ENCODE results near the gene SMYD3.

SMYD3 gene

GRCh38 chr1:246122071-246122470 lies 385.0 kb downstream of the SMYD3 start:
- in situ Hi-C loops (cut with MboI; ENCODE audit: low sequenced_read_pairs): no loop called here

GRCh38 chr1:246121533-246121932 lies 385.5 kb downstream of the SMYD3 start:
- in situ Hi-C loops (cut with MboI; ENCODE audit: low sequenced_read_pairs): no loop called here

DNA sequence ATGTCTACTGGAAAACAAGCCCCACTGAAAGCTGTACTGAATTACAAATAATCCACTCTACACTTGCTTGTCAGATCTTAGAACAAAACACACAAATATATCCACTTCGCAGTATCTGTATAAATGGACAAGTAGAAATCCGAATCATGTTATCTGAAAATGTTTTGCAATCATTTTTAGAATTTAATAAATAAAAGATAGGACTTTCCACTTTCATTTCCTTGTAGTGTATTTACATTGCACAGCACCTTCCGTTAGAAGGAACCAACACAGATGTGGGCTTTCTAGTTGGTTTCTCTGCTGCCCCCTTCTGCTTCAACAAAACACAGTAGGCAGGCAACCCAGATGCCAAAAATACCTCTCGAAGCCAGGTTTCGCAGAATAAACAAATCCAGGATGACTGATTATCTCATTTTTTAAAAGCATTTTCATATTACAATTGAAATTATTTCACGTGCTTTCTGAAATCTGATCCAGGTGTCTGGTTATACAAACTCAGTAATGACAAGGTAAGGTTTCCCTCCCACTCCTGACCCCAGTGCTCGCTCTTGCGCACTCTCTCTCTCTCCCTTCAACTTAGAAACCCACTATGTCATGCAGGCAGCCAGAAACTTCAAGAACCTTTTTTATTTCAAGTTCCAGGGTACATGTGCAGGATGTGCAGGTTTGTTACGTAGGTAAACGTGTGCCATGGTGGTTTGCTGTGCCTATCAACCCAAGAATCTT lies 389.9 kb downstream of the SMYD3 start:
- in situ Hi-C loops (cut with MboI; ENCODE audit: low sequenced_read_pairs): no loop called here

DNA sequence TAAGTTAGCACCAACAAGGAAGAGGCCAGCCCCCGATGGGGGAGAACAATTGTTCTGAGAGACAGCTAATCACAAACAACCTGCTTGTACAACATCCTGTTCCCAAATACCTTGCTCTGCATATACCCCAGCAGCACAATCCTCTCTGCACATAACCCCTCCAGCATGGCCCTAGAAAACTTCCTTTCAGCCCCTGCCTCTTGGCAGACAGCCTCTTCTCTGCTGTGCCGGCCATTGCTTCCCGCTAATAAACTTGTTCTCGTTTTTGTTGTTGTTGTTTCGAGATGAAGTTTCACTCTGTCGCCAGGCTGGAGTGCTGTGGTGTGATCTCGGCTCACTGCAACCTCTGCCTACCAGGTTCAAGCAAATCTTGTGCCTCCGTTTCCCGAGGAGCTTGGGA lies 392.7 kb downstream of the SMYD3 start:
- in situ Hi-C loops (cut with MboI; ENCODE audit: low sequenced_read_pairs): no loop called here

- in situ Hi-C loops (cut with MboI; ENCODE audit: low sequenced_read_pairs): no loop called here
Observed at GRCh38 chr1:246113555-246114095, 393.5 kb downstream of the SMYD3 start.

- in situ Hi-C loops (cut with MboI; ENCODE audit: low sequenced_read_pairs): no loop called here
Observed at GRCh38 chr1:246111570-246111969, 395.5 kb downstream of the SMYD3 start.

DNA sequence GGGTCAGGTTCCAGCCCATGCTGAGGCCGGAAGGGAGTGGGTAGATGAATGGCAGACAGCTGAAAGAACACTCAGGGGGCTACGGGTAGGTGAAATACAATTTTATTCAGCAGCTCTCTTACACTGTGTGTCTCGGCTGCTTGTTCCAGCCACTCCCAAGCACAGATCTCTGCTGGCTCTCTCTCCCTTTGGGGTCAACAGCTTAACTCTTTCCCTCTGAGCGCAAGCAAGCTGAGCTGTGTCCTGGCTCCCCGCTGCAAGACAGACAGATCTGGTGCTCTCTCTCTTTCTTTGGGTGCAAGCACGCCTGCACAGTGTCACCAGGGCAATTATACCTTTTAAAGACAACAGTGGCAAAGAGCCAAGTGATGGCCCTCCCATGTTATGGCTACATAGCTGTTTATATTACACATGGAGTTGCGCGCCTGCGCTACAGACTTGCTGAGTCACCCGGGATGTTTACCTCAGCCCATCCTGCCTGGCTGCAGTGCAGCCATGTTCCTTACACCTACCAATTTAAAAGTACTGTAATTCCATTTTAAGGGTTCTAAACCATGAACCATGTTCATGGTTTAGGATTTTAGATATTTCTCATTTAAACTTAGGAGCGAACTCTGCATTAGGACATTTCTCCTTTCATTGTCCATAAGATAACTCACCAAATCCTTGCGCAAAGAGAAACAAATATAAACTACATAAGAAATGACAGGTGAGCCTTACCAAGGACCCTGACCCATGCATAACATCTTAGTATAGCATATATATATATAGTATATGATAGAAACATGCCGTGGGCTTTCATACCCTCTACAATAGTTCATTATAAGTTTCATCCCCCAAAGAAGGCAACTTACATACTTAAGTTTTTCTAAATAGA lies 396.5 kb downstream of the SMYD3 start:
- in situ Hi-C loops (cut with MboI; ENCODE audit: low sequenced_read_pairs): no loop called here

- in situ Hi-C loops (cut with MboI; ENCODE audit: low sequenced_read_pairs): no loop called here
Observed at GRCh38 chr1:246108278-246108925, 398.7 kb downstream of the SMYD3 start.

DNA sequence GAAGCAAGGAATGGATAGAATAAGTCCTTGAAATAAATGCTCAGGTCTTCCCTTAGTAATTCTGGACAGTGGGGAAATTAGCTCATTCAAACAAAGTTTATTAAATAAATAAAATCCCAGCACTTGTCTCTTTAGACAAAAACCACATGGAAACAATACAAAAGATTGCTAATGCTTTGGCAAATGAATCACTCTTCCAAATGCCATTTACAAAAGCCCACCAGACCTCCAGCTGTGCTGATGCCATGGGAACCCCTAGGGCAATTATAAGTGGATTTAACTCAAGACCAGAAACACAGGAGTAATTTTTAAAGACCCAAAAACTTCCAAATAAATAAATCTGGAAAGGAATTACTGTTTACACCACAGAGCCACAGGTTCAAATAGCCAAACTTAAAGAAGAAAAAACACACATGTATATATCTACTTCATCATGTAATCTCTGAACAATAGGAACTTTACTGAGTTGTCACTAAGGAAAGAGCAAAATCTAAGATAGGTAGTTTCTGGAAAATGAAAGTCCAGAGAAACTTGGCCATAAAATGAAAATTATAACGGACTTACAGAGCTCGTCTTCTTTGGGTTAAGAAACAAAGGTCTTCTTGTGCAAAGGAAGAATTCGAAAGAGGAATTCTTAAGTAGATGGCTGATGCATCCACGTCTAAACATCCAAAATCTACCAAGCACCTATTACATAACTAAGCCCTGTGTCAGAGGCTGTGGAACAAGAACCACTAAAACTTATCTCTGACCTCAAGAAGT lies 399.4 kb downstream of the SMYD3 start:
- in situ Hi-C loops (cut with MboI; ENCODE audit: low sequenced_read_pairs): no loop called here

GRCh38 chr1:246106342-246106763 lies 400.7 kb downstream of the SMYD3 start:
- in situ Hi-C loops (cut with MboI; ENCODE audit: low sequenced_read_pairs): no loop called here

DNA sequence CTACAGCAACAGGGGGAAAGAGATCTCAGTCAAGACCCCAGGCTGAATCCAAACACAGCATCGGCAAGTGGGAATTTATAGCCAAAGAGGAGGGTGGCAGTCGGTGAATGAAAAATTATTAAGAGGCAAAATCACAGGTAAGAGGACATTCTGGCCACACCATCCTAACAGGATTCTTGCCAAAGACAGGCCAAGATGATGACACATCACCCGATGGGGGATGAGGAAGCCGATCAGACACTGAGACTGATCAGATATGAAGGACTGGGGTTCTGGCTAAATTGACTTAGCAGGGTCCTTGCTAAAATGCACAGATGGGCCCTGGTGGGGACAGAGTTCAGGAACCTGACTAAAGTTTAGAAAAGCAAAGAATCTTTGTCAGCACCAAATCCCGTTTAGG lies 402.2 kb downstream of the SMYD3 start:
- in situ Hi-C loops (cut with MboI; ENCODE audit: low sequenced_read_pairs): no loop called here

DNA sequence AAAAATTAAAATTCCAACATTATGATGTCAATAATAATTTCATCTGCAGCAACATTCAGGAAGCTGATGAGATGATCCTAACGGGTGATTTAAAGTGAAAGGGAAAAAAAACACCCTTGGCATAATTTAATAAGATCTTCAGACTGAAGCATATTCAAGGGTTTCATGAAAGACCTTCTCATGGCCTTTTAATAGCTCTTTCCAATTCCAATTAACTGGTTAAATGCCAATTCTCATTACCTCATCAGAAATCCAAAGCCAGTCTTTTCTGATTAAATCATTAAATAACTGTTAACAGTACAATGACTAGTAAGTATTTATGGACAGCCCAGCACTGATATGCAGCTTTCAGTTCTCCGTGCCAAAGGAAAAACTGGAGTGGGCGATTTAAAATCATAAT lies 407.5 kb downstream of the SMYD3 start:
- in situ Hi-C loops (cut with MboI; ENCODE audit: low sequenced_read_pairs): no loop called here

DNA sequence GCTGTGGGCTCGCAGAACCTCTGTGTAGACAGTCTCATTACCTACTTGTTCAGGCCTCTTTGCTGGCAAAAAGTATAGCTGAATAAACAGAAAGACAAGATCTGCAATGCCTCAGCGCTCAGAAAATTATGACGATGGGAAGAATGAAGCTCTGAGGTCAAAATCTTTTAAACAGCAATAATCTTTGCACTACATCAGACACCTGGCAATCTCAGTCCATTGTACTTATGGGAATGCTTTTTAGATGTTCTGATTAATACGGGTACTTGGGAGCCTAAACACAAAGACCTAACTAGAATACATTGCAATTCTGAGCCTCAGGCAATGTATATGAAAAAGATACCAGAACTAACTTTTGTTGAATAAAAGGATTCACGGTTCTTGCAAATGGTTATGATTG lies 410.7 kb downstream of the SMYD3 start:
- in situ Hi-C loops (cut with MboI; ENCODE audit: low sequenced_read_pairs): no loop called here

GRCh38 chr1:246095443-246095842 lies 411.6 kb downstream of the SMYD3 start:
- in situ Hi-C loops (cut with MboI; ENCODE audit: low sequenced_read_pairs): no loop called here

DNA sequence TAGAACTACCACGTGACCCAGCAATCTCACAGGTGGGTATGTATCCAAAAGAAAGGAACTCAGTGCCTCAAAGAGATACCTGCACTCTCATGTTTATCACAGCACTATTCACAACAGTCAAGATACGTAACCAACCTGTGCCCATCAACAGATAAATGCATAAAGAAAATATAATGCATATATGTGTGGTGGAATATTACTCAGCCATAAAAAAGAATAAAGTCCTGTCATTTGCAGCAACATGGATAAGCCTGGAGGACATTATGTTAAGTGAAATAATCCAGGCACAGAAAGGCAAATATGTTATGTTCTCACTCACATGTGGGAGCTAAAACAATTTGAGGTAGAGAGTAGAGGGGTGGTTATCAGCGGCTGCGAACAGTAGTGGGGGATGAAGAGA lies 413.8 kb downstream of the SMYD3 start:
- in situ Hi-C loops (cut with MboI; ENCODE audit: low sequenced_read_pairs): no loop called here

DNA sequence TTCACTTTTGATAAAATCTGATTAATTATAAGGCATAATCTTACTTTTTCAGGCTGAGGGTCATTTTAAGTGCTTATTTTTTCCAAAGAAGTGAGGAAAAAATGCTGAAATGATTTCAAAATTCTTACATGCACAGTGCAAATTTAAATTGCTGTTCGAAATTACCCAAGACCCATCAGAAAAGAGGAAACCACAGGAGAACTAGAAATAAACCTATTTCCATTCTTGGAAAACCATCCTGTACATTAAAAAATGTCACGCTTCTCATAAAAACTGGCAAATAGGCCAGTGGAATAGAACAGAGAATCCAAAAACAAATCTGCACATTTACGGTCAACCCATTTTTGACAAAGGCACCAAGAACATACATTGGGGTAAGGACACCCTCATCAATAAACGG lies 414.9 kb downstream of the SMYD3 start:
- in situ Hi-C loops (cut with MboI; ENCODE audit: low sequenced_read_pairs): no loop called here

- in situ Hi-C loops (cut with MboI; ENCODE audit: low sequenced_read_pairs): no loop called here
Observed at GRCh38 chr1:246091477-246091876, 415.6 kb downstream of the SMYD3 start.

DNA sequence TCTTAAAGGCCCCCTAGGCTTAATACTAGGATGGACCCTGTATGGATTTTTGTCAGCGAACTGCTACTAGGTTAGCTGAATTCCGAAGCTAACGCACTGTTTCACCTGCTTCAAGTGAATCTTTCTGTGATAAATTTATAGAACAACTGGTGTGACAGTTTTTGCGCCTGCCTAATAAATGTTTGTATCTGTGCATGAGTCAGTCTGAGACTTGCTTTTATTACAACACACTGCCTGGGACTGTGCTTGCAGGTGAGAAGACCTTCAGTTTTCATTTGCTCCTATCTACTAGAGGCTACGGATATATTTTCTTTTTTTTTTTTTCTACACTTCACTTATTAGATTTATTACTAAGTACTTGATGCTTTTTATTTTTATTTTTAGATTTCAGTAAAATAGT lies 420.9 kb downstream of the SMYD3 start:
- in situ Hi-C loops (cut with MboI; ENCODE audit: low sequenced_read_pairs): no loop called here

DNA sequence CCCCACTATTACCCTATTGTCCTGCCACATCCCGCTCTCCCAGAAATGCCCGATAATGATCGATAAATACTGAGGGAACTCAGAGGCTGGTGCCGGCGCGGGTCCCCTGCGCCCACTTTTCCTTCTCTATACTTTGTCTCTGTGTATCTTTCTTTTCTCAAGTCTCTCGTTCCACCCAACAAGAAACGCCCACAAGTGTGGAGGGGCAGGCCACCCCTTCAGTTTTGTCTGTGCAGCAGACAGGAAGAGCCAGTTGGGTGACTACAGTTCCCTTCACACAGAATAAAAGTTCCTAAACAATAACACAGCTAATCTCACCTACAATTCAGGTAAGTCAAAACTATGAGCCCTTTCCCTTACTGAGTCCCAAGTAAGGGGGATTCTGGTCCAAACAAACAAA lies 423.7 kb downstream of the SMYD3 start:
- in situ Hi-C loops (cut with MboI; ENCODE audit: low sequenced_read_pairs): no loop called here

DNA sequence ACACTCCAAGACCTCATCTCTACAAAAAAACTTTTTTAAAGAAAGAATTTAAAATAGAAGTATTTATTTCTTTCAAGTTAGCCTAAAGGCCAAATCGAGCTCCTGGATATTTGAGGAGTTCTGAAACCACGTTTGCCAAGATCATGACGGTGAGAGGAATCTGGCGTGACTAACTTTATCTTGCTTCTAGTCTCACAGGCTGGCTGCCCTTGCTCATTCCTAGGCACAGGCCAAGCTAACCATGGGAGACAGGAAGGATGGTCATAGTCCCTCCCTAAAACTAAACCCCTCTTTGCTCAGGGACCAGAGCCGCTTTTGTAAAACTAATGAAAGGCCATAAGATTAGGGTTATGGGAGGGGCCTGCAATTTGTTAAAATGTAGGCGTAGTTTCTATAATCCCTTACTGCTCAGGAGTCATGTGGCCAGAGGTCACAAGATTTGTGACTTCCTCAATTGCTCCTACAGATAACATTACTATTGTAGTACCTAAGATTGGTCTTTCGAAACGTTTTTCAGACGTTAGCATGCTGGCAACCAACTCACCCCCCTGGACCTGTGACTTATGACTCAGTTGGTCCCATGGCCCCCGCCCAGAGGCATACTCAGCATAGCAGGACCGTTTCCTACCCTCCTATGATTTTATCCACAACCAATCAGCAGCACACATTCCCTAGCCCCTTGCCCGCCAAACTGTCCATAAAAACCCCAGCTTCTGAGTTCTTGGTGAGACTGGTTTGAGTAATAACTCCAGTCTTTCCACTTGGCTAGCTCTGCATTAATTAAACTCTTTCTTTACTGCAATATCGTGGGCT lies 425.0 kb downstream of the SMYD3 start:
- in situ Hi-C loops (cut with MboI; ENCODE audit: low sequenced_read_pairs): no loop called here

Measured in HL-60/S4 treated with phorbol 12-myristate 13-acetate at 8.2 ng/mL for 4 days and 3 days (cell line).